Measurements from ENCODE around the gene SLC6A20. TPM values are rescaled to one million over a fixed set of nuclear protein-coding genes. Genes with fewer than 3 reads are reported as not detected.

The SLC6A20 gene
- polyA plus RNA-seq, 3 donors: 0.07 to 0.18 (median 0.12) TPM

DNA sequence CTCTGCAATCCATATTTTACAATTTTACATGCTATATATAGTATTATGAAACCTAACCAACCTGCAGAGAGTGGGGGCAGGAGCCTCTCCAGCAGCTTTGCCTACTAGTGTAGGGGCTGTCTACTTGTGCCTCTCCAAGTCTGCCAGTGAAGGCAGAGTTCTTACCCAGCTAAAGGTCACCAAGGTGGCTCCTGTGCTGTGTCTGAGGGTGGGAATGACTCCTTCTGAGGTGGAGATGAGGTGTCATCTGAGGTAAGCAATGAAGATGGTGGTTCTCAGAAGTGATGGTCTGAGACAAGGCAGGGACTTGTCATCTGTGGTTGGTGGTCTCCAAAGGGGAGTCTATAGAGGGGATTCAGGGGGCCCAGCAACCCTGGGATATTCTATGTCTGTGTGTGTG lies 59.6 kb downstream of the SLC6A20 start:
- no peak for DNase-seq (ENCODE audit: low read depth in 3 of 3, low spot score in 2 of 3)

DNA sequence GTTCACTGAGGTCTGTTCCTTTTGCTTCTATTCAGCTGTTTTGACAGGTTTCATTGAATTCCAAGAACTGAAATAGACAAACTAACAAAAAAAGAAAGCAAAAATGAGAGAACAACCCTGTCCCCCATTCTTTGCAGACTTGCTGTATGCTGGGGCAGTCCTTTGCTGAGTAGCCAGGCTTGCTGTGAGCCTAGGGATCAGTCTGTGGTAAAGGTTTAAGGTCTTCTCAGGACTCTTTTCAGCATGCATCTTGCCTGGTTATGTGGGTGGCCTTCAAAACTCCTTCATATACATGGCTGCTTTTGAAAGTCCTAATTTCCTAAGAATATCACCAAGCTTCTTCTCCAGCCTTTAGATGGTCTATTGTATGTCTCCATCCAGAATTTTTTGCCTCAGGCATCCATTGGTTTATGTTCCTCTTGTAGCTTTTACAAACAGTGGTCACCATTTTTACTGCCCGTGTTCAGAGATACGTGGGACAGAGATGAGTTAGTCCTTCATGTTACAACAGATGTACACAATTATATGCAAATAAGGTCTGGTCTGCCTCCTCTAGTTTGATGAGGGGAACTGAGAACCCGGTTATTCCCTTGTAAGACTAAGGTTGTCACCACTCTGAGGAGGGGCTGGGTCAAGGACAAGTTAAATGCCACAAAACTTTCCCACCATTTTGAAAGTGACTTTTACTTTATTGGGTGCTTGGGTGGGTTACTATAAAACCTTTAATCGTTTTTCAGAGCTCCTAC lies 65.8 kb downstream of the SLC6A20 start:
- DNase-seq (ENCODE audit: low read depth in 3 of 3, low spot score in 2 of 3): no peak

DNA sequence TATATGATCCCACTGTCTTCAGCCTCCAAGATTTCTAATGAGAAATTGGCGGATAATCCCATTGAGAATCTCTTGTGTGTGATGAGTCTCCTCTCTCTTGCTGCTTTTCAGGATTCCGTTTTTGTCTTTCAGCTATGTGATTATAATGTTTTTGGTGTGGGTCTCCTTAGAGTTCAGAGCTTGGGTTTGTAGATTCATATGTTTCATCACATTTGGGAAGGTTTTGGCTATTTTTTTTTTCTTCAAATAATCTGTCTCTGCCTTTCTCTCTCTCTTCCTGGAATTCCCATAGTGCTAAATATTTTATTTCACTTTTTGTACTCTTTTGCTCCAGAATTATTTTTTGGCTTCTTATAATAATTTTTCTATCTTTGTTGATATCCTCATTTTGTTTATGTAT lies 66.7 kb downstream of the SLC6A20 start:
- DNase-seq (ENCODE audit: low read depth in 3 of 3, low spot score in 2 of 3): no peak

DNA sequence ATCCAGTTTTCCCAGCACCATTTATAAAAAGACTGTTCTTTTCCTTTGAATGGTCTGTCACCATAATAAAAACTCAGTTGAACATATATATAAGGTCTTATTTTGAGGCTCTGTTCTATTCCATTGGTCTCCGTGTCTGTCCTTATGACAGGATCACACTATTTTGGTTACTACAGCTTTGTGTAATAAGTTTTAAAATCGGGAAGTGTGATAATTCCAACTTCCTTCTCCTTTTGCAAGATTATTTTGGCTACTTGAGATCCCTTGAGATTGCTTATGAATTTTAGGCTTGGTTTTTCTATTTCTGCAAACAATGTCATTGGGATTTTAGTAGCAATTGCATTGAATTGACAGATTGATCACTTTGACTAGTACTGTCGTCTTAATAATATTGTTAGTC lies 71.4 kb downstream of the SLC6A20 start:
- DNase-seq (ENCODE audit: low read depth in 3 of 3, low spot score in 2 of 3): no peak

DNA sequence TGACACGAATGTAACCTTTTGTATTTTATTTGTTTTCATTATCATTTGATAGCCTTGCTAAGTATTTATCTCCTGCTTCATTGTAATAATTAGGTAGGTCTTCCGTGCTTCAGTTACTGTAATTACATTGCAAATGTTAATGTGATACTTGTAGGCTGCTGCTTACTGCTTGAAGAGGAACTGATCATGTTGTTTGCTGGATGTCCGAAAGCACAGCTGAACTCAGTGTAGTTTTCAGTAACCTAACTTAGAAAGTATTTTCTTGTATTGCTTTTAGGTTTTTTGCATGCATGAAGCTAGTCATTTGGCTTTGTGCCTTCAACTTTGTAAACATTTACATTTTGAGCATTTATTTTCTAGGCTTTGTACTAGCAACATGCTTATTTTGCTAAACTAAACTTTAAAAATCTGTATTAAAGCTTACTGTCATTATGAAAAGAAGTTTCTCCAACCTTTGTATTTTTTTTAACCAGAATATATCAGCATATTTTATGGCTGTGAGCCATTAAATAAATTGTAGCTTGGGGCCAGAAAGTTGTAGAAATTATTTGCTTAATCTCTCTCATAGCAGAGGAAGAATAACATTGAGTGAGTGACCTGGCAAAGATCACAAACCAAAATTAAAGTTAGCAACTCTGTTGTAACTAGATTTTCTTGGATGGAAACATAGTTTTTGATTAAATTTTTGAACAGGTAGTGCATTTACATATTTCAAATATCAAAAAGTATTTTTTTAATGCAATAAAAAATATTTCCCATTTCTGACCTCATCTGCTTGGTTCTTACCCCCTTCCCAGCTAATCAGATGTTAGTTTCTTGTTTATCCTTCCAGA lies 76.5 kb downstream of the SLC6A20 start:
- DNase-seq (ENCODE audit: low read depth in 3 of 3, low spot score in 2 of 3): no peak

DNA sequence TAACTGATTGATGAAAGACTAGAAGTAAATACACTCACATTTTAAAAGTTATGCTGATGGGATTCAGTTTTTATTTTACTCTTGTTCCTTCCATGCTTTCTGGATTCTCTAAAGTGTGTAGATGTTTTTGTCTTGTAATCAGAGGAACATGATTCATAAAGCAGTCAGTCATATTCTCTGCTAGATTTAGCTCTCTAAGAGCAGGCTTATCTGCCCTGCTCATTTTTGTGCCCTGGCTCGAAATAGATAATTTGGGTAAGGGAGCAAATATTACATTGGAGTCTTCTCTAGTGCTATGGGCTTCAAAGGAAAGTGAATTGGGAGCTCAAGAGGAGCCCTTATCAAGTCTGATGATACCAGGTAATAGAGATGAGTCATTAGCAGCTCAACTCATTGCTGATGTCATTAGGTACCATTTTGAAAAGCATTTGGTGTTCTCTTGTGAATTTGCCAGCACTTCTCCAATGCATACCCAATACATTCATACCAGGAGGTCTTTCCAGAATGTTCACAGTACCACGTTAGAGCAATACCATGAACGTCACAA lies 79.5 kb downstream of the SLC6A20 start:
- no peak for DNase-seq (ENCODE audit: low read depth in 3 of 3, low spot score in 2 of 3)

DNA sequence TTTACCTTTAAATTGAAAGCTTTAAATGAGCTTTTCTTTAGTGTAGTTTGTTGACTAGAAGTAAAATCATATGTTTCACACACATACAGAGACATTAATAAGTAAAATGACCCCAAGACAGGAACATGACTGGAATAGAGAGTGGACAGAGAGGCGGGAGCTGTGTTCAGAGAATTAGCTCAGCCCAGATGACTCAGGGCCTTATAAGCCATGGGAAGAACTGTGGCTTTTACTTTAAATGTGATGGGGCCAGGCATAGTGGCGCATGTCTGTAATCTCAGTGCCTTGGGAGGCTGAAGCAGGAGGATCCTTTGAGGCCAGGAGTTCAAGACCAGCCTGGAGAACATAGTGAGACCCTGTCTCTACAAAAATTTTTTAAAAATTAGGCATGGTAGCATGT lies 80.4 kb downstream of the SLC6A20 start:
- no peak for DNase-seq (ENCODE audit: low read depth in 3 of 3, low spot score in 2 of 3)

DNA sequence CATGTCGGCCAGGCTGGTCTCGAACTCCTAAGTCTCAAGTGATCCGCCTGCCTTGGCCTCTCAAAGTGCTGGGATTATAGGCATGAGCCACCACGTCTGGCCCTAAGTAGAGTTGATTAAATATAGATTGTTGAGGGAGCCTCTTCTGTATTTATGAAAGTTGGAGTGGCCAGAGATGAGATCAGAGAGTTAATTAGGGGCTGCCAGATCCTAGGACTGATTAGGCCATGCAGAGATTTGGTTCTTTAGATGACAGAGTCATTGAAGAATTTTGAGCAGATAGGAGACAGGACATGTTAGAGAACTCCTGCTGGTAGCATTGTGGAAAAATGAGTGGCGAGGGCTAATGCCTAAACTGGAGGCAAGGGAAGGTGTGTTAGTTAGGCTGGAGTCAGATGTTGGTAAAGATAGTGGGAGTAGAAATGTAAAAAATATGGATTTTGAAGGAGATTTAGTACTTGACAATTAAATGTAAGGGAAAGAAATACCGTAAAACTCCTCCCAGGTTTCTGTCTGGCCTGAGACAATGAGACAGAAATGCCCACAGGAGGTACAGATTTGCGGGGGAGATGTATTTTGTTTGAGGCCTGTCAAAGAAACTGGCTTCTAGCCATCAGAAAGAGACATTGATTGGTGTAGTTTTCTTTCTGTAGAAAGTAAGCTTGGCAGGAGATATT lies 83.8 kb downstream of the SLC6A20 start:
- no peak for DNase-seq (ENCODE audit: low read depth in 3 of 3, low spot score in 2 of 3)

DNA sequence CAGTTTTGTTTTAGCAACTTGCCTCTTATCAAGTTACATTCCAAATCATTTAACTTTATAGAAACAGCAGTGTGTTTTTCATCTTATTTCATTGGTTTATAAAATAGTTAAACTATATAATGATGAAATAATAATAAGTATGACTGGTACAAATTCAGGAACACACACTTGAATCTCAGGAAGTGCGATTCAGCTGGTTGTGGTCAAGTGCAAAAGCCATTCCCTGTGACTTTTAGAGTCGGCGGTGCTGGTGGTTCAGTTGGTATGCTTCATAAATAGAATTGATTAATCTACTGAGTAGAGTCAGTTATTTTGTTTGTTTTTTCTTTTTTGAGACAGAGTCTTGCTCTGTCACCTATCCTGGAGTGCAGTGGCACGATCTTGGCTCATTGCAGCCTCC lies 84.4 kb downstream of the SLC6A20 start:
- DNase-seq (ENCODE audit: low read depth in 3 of 3, low spot score in 2 of 3): no peak

DNA sequence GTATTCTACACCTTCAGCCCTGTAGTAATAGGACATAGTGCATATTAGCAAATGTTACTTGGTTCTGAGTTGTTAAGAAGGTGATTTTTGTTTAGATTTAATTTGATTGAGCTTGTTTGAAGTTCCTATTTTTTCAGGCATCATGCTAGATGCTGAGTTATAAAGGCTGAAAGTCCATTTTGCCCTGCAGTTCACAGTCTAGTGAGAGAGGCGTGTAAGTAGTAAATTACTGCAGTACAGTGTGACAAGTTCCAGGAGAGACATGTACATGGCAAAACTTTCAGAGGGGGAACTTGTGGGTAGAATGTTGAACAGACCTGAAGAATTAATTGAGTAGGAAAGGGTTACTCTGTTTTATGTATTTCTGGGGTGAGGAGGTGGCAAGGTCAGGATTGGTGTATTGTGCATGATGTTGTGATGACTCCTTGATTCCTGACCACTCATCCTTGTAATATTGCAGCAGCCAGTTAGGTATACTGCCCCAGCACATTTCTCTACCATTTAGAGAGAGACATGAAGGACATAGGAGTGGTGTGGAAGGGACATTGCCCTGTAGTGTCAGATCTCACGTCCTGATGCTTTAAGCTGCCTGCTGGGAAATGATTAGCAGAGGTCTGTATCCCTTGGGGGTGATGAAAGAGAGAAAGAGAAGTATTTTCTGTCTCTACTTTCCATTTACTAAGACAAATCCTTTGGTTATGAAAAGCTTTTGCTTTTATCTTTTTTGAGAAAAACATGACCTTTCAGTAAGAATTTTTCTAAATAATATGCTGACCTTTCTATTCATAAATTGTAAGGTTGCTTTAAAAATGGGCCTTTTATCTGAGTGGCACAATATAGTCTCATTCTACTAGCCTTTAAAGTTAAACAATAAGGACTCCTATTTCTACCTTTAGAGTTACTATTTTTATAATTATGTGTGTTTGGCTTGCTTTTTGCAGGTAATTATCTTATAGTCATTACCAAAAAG lies 90.2 kb downstream of the SLC6A20 start:
- DNase-seq (ENCODE audit: low read depth in 3 of 3, low spot score in 2 of 3): no peak

Other genes starting within 250 kb of the SLC6A20 start
- 10 to 100 TPM; 13.7 to 14.3 (median 14.1) TPM for gene LIMD1, start 201.8 kb downstream of the SLC6A20 start, polyA plus RNA-seq (ENCODE audit: insufficient read length in 3 of 3)
- 10 to 100 TPM; 58.6 to 61.4 (median 58.8) TPM for gene SACM1L, start 107.1 kb downstream of the SLC6A20 start, polyA plus RNA-seq (ENCODE audit: insufficient read length in 3 of 3)
- gene LZTFL1, start 45.6 kb upstream of the SLC6A20 start, polyA plus RNA-seq (ENCODE audit: insufficient read length in 3 of 3): 10 to 100 TPM; 61.9 to 73.8 (median 71.6) TPM
- under 1 TPM in 2 of 3 donors, not detected in 1; 0.11 to 0.12 TPM for gene CCR9, start 90.0 kb upstream of the SLC6A20 start, polyA plus RNA-seq (ENCODE audit: insufficient read length in 3 of 3)
- under 1 TPM; 0.19 to 0.28 (median 0.27) TPM for gene CXCR6, start 146.9 kb upstream of the SLC6A20 start, polyA plus RNA-seq (ENCODE audit: insufficient read length in 3 of 3)
- 10 to 100 TPM; 16.7 to 18.5 (median 18.5) TPM for gene FYCO1, start 199.3 kb upstream of the SLC6A20 start, polyA plus RNA-seq (ENCODE audit: insufficient read length in 3 of 3)
- under 1 TPM; 0.12 to 0.26 (median 0.18) TPM for gene XCR1, start 230.9 kb upstream of the SLC6A20 start, polyA plus RNA-seq (ENCODE audit: insufficient read length in 3 of 3)

Data from right renal cortex interstitium (tissue), 3 donors.